ENCODE measurements around the gene FGF14.

FGF14 gene

DNA sequence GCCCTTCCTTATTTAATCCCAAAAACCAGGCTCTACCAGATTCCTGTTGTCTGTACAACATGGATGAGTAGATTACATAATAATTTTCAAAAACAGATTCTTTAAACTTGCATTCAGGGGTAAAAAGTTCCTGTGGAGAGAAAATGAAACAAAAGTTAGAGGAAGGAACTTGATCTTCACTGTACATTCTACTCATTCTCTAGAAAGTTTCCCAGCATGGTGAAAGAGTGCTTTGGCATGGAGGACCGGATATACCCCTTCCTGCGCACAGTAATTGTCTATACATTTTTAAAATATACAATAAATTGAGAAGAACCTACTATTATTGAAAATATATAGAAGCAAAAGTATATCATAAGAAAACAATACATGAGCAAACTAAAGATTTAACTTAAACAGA is 675.2 kb downstream of the FGF14 start:
- DNase-seq (ENCODE audit: low read depth), result no peak

DNA sequence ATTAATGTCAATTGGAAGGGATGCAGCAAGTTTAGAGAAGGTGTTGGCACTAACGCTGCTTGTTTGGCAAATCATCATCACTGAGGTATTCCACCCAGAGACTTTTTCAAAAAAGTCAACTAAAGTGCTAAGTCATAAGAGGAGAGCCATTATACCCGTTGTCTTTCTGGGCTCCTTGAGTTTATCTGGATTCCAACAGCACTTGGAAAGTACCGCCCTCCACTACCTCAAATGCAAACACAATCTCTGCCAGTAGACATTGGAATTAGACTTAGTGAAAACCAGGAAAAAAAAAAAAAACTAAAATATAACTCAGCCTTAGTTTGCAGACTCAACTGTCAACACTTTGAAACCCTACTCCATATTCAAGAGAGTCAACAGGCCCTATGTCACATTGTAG is 683.4 kb downstream of the FGF14 start:
- no peak for DNase-seq (ENCODE audit: low read depth)

DNA sequence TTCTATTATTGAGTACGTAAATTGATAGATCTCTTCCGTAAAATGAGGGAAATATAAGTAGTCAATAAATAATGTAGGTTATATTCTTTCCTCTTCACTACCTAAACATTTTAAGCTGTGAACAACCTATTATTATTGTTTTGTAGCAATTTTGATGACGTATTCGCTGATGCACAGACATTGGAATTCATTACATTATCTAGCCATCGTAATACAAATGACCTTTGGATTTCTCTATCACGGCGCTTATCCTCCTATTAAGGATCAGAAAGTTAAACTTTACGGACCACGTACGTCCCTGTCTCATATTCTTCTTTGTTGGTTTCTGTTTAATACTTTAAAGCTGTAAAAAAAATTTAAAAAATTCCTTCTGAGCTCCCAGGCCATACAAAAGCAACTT is 684.5 kb downstream of the FGF14 start:
- no peak for DNase-seq (ENCODE audit: low read depth)

DNA sequence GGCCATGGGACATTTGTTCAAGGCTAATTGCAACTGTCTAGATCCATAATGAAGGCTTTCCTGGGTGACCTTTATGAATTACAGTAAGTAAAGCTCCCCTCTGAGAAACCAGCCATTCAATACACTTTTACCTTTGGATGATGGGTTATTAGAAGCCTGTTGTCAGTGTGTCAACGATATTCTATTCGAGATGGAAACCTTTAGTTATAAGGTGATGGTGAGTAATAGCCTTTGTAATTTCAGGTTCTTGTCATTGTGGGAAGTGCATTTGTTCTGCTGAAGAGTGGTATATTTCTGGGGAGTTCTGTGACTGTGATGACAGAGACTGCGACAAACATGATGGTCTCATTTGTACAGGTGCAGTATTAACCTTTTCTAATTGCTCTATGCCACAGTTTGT is 687.7 kb downstream of the FGF14 start:
- DNase-seq (ENCODE audit: low read depth), result no peak

DNA sequence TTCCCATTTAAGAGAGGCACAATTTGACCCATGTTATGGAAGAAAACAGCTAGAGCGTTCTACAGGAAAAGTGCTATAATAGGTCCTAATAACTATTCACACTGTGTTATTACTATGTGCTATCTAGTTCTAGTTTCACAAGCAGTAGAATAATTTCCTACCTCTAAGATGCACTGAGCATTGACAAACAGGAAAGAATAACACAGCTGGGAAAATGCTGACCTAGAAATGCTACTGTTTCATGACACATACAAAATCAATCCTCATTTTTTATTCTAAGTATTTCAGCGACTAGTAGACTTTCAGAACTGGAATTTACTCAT is 689.9 kb downstream of the FGF14 start:
- no peak for DNase-seq (ENCODE audit: low read depth)

DNA sequence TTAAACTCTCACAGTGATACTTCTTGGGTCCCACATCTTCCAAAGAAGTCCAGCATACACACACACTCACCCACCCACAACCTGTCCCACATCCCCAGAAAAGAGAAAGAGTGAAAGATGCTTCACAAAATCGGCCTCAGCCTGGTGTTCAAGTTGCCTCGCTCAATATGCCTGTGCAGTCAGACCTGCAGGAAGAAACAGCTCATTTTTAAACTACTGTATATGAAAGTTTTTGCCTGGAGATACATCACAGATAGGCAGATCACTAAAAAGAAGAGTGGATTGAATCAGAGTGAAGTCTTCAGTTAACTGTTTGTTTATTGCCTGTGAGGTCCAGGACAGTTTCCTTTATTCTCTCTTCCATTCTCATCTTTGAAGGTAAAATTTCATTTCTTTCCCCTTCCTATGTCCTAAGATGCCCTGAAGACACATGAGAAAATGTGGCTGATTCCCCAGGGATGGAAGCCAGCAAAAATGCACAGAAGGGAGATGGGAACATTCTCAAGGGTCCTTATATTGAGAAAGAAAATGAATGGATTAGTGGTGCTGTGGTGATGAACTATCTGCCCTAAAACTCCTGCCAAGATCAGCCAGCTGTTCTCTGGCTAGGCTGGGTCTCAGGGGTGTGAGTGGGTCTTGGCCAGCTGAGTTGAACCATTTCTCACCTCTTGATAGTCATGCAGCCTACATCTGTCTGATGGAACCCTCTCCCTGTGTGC is 690.4 kb downstream of the FGF14 start:
- DNase-seq (ENCODE audit: low read depth), result no peak

DNA sequence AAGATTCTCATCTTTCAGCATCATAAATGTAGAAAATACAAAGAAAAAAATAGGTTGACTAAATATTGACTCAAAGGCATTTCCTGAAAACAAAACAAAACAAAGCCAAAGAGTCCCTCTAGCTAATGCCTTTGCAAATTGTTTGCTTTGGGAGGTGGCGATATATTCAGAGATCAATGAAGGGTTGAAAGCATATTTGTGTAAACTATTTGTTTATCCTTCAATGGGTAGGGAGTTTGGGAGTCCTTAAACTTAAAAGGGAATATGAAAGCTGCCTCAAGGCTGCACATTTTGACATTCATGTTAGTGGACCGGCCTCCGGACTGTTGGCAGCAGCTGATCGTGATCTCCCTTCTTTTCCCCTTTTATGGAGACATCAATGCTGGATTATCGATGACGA is 691.9 kb downstream of the FGF14 start:
- DNase-seq (ENCODE audit: low read depth), result no peak

DNA sequence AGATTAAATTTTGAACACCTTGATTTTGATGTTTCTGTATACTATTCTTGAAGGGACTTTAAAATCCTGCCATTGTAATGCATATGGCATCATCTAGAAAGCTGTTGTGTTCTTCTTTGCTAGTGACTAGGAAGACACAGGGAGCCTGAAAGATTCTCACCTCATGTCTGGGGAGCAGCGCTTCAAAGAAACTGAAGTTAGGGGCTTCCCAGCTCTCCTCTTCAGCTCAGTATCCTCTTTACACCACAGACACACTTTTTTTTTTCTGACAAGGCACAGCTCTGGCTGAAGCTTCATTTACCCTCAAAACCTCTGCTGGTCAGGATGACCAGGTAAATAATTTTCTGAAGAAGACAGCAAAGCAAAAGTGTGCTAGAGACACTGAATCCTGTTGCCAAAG is 693.7 kb downstream of the FGF14 start:
- no peak for DNase-seq (ENCODE audit: low read depth)

DNA sequence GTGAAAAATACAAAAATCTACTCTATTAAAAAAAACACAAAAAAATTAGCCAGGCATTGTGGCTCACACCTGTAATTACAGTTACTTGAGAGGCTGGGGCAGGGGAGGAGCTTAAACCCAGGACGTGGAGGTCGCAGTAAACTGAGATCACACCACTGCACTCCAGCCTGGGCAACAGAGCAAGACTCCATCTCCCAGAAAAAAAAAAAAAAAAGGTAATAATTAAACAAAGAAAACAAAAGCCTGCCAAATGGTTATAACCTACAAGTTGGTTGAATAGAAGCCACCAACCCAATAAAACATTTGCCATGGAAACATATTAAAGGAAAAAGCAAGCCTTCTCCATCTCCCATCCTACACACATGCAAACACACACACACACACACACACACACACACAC is 694.2 kb downstream of the FGF14 start:
- no peak for DNase-seq (ENCODE audit: low read depth)

DNA sequence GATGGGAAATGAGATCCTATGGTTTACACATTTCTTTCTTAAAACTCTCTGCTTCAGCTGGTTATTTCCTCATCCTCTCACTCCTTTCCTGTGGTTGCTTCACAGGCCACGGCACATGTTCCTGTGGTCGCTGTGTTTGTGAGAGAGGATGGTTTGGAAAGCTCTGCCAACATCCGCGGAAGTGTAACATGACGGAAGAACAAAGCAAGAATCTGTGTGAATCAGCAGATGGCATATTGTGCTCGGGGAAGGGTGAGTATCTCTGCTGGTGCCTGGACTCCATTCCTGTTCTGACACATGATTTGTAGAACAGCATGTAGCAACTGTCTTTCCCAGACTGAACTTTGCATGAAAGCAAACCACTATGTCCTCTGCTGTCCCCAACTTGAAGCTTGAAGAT is 695.2 kb downstream of the FGF14 start:
- no peak for DNase-seq (ENCODE audit: low read depth)

DNA sequence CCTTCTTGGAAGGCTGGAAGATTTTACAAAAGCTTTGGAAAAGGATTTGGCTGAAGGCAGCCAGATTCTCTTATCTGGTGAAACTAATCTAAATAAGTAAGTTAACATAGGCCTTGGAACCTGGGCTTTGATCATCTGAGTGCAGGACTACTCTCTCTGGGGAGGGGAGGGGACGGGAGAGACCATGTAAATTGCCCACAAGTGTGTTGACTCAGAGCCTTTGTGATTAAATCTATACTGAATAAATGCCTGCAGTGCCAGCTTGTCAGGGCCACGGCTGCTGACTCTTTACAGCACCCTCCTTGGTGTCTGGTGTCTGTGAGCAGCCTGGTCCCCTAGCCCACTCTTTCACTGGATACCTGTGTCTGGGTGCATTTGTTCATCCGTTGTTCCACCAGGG is 698.0 kb downstream of the FGF14 start:
- DNase-seq (ENCODE audit: low read depth), result no peak

DNA sequence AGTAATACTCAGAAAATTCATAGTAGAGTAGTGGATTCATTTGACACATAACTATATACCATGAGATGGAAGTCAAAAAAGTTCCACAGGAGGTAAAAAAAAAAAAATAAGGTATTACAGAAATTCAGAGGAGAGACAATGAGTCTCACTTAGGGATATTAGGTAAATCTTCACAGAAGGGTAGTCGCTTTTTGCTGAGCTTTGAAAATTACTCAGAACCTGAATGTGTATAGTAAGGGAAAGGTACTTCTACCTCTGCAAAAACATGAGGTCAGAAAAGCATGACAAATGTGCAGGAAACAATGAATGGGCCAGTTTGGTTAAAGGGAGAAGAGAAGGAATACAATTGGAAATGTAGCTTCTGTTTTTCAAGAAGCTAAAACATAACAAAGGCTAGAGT is 698.8 kb downstream of the FGF14 start:
- DNase-seq (ENCODE audit: low read depth), result no peak

DNA sequence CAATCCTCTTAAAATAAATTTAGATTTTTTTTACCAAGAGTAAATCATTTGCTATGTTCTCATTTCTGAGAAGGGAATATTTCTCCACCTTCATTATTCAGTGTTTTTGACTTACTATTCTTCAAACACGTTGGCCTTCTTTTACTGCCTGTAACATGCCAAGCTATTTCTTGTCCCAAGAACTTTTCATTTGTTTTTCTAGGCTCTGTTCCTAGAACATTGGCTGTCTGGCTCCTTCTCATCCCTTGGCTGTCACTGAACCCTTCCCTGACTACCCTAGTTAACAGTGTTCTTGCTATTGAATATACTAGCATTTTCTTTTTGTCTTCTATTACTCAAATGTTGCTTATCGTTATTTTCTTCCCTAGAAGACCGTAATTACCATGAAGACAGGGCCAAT is 701.2 kb downstream of the FGF14 start:
- DNase-seq (ENCODE audit: low read depth), result no peak

DNA sequence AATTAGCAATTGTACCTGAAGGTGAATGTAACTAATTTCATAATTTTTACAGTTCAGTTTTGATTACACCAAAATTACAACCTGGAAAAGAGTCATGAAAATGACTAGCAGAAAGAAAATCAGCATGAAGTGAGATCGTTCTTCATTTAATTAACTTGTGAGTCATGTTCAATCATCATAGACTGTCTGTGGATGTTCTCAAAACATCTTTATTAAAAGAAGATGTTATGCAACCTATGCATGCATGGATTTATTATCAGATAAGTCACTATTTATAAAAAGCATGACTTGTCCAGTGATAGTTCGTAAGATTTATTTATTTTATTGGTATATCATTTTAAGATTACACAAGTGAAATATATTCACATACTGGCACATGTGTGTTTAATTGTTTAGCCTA is 703.4 kb downstream of the FGF14 start:
- no peak for DNase-seq (ENCODE audit: low read depth)

DNA sequence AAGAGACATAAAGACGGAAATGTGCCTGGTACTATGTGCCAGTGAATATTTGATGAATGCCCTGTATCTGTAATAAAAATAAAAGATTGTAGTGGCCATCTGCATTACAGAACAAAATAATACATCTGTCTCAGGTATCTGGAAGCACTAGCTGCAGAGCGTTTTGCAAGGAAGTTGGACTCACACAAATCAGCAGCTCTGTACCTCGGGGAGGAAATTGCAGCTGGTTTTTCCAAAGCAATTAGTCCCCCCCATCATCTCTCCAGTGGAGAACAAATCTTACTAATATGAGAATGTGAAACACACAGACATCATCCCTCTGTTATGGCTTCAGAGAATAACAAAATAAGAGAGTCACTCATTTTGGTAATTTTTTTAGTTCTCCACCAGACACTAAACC is 704.1 kb downstream of the FGF14 start:
- DNase-seq (ENCODE audit: low read depth), result no peak

DNA sequence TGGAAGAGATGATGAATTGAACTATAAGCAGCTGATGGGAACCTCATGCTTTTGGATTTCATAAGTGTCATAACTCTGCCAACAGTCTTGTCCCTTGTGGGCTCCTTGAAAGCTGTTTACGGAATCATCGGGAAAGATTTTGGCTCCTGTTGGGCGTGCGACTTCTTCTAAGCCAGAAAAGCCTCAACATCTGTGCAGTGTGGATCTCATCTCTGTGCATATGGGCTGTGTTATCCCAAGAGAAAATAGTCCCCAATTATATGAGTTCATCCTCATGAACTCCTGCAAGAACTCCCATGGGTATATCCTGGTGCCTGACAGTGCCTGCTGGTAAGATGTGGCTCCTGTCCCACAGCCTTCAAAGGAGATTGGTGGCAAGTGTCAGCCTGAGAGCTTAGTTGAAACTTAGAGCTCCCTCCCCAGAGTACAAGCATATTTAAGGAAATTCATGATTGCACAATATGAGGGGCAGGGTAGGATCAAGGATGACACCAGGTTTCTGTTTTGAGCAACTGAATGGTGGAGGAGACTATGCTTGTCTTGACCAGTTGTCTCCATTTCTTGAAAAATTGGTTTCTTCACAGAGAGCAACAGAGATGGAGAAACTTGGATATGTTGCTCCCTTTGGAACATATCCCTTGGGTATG is 705.9 kb downstream of the FGF14 start:
- DNase-seq (ENCODE audit: low read depth), result no peak

DNA sequence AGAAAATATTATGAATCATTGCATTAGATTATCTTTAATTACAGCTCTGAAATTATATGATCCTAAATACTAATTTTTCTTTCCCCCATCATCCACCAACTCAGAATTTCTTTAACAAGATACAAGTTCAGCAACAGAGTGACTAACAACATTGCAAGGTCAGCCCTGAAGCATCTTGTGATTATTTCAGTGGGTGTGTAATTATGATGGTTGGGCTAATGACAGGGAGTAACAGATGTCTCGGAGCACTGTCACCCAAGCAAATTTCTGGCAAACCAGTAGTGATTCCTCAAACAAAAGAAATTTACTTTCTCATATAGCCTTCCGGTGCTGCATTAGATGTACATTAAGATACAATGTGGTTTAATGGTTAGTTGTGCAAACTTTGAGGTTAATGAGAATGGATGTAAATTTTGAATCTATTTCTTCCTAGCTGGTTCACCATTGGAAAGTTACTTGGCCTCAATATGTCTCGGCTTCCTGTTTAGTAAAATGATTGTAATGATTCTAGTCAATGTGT is 710.4 kb downstream of the FGF14 start:
- no peak for DNase-seq (ENCODE audit: low read depth)

DNA sequence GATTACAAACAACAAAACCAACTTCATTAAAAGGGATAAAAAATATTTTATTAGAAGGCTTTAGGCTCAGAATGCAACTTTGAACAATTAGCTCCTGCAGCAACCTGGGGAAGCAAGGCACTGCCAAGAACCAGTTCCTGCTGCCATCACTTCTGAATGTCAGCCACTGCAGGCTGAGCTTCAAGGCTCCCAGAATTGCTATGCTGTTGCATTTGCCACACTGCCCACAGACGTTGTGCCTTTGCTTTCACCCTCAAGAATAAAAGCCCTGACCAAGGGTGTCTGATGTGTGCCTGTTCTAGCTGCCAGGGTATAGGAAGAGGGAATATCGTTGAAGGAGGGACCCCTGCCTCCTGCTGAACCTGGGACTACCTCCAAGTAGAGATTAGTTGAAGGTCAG is 711.0 kb downstream of the FGF14 start:
- DNase-seq (ENCODE audit: low read depth), result no peak

DNA sequence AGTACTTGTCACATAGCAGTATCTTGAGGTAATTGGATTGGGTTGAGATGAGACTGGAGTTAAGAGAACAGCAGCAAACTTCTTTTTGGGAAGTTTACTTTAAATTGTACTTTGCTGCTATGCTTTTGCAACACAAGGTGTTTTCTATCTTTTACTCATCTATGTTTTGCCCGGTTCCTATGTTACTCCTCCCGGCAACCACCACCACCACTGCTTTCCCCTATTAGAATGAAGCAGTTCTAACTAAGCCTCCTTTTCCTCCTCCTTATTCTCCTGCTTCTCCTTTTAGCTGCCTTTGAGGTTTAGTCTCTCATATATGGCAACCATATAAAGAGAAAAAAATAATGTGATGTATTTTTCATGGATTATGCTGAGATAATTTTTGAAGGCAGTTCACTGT is 715.8 kb downstream of the FGF14 start:
- no peak for DNase-seq (ENCODE audit: low read depth)

DNA sequence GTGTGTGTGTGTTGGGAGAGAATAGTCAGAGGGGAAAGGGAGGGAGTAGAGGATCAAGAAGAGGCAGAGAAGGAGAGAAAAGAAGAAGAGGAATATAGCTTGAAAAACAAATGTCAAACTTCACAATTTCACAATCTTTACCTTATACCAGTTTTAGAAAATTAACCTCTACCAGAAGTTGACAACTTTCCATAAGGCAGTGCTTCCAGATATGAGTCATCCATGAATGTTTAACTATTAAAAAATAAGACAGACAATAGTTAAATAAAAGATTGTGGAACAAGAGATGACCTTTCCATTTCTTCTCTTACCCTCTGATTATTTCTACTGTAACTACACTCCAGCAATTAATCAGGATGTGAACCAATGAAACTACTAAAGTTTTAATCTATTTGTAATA is 720.0 kb downstream of the FGF14 start:
- no peak for DNase-seq (ENCODE audit: low read depth)

DNA sequence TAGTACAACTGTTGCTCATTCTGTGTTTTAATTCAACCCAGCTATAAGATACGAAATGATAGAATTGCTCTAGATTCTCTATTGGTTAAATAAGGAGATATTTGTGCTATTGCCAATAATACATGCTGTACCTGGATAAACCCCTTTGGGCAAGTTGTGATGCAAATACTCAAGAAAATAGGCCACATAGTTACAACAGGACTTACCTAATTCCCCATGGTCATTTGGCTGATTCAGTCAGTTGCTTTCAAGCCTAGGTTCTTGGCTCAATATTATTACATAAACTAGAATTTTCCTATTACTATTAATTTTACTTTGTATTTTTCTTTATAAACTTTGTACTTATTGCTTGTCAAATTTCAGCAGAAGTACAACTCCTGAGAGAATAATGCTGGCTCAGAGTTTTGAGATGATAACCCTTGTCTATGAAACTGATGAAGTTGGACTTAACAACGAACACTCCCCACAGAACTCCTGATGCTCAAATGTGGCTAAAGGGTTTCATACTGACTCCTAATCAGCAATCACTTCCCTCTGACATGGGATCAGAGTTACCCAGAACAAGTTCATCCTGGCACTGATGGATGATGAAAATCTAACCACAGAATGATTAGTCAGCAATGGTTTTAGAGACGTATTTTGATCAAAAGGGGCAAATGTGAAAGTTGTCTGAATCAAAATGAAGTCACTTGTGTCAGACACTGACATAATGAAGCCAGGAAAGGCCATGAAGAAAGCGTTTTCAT is 728.3 kb downstream of the FGF14 start:
- no peak for DNase-seq (ENCODE audit: low read depth)

DNA sequence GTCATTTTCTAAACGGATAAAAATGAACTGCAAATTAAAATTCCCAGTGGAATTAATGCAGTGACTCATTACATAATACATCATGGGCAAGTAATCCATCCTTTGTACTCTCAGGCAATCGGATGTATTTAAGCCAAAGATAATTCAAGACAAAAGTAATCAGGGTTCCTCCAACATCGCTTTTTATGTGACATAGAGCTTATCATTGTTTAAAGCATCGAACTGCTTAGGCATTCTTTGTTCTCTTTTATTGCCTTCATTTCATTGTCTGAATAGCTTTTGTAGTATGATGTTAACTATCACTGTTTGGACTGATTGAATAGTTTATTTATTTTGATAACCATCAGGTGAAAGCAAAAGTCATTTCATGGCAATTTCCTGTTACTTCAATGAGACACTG is 740.0 kb downstream of the FGF14 start:
- DNase-seq (ENCODE audit: low read depth), result no peak
